Motor neuron (in vitro differentiated cells): ENCODE measurements around the gene ZSCAN25. TPM values are rescaled to one million over a fixed set of nuclear protein-coding genes. Genes with fewer than 3 reads are reported as not detected.
"Not testable (repeated sequence)": the region's sequence is repeated elsewhere in the genome, so short reads cannot be mapped to it uniquely, and the experiment has no call there.

Source experiments
- ATAC-seq, 8 experiments: fragments of 200-7000 bp; cut with Tn5 transposase; replicated peaks in 6 of 8; 2 replicates each; pipeline ENCODE4 v1.8.0; 2021; ENCODE audit warnings: mild to moderate bottlenecking in 8 of 8, moderate library complexity in 8 of 8
- H3K27ac ChIP-seq, 2 donors: fragments of 250-450 bp; sonication (Bioruptor Pico); 2 replicates each; pipeline ENCODE4 v1.9.0; 2021; ENCODE audit warnings: antibody characterized with exemption in 2 of 2, mild to moderate bottlenecking in 2 of 2, moderate library complexity in 1 of 2
- H3K4me1 ChIP-seq, 2 donors: fragments of 250-450 bp; sonication (Bioruptor Pico); replicated peaks in 1 of 2; 2 replicates each; pipeline ENCODE4 v1.6.1; 2021; ENCODE audit warnings: antibody characterized with exemption in 2 of 2, mild to moderate bottlenecking in 2 of 2, moderate library complexity in 1 of 2
- H3K4me3 ChIP-seq, 5 donors: fragments of 250-450 bp; sonication (Bioruptor Pico); 2 replicates each; pipeline ENCODE4 v1.9.0; 2021; ENCODE audit warnings: antibody characterized with exemption in 5 of 5, mild to moderate bottlenecking in 5 of 5, moderate library complexity in 4 of 5
- WGBS, 10 experiments: fragments of 450-650 bp; shearing (Covaris generic); methylation state at CpG; one replicate each; pipeline ENCODE4 v1.0.0; 2022; 5-methylcytosine and 5-hydroxymethylcytosine counted together
- in situ Hi-C, 9 experiments: fragments of 400-800 bp; cut with MboI; loops; one replicate each; pipeline ENCODE4 v1.15.0; 2021; ENCODE audit warnings: low sequenced_read_pairs in 9 of 9, low pct_unique_long_range_greater_than_20kb in 2 of 9; ENCODE audit not compliant: unreplicated experiment in 9 of 9
- total RNA-seq, 8 experiments: library from RNA; unstranded; fragments of 300-600 nt; gene quantifications; 2 replicates each; pipeline versions ENCODE4 v1.2.3 to v1.2.4, GENCODE V29; 2022

The ZSCAN25 gene
- 10 to 100 TPM in 7 of 8 experiments, 1 to 10 TPM in 1; 8.2 to 22.4 (median 12.7) TPM for total RNA-seq

- Histone ChIP-seq H3K4me1 (peaks cover 4 to 10% of the 10 kb centered on the region in 2 donors), H3K4me3 (peak within 1 kb of the TSS; percentile 74 to 100 (median 93)), H3K27ac (peak within 1 kb of the TSS; percentile 89 to 95)
- WGBS, 10 experiments = 0 to 6% (median 0%) methylated on average over 1 to 25 of the region's 60 CpGs; no CpG with 5 or more reads in 4 of the 10 experiments
- in situ Hi-C loops = no loop called here
- ATAC-seq = peak; percentile 93 to 98 (median 96)
These were observed at the start of gene ZSCAN25 for GRCh38 chr7:99616359-99617191. ZSCAN25 (plus strand) TSS chr7:99616946; CDS start chr7:99619607, 2,661 bp downstream.

GRCh38 chr7:99568770-99569169, 48.0 kb upstream of the ZSCAN25 start:
- WGBS, 10 experiments = 93 to 100% (median 97%) methylated on average over 2 to 6 of the region's 7 CpGs; no CpG with 5 or more reads in 1 of the 10 experiments
- H3K27ac ChIP-seq, in situ Hi-C loops: not testable (repeated sequence)

GRCh38 chr7:99571768-99572167, 45.0 kb upstream of the ZSCAN25 start:
- H3K27ac ChIP-seq = no peak overlapping the region
- no peak for ATAC-seq
- no peak overlapping the region for H3K4me3 ChIP-seq
- in situ Hi-C loops = no loop called here
- no peaks in the 10 kb centered on the region for H3K4me1 ChIP-seq
- 83 to 100% (median 96%) methylated on average over 1 to 3 of the region's 3 CpGs for WGBS, 10 experiments

More at GRCh38 chr7:99568770-99569169, 48.0 kb upstream of the ZSCAN25 start:
- not testable (repeated sequence) for H3K4me3 ChIP-seq, H3K4me1 ChIP-seq, ATAC-seq

GRCh38 chr7:99573257-99573656, 43.5 kb upstream of the ZSCAN25 start:
- H3K4me1 ChIP-seq = no peaks in the 10 kb centered on the region
- H3K4me3 ChIP-seq = no peak overlapping the region
- in situ Hi-C loops = no loop called here
- ATAC-seq = no peak
- H3K27ac ChIP-seq = no peak overlapping the region
- WGBS, 10 experiments = 20 to 100% (median 81%) methylated on average over 1 of the region's 1 CpG; no CpG with 5 or more reads in 4 of the 10 experiments

- ATAC-seq = no peak
- Histone ChIP-seq H3K4me1 (peaks cover 2 to 3% of the 10 kb centered on the region in 2 donors), H3K4me3 (no peak overlapping the region), H3K27ac (no peak overlapping the region)
- in situ Hi-C loops = no loop called here
- WGBS, 10 experiments = 28 to 100% (median 62%) methylated on average over 1 to 3 of the region's 3 CpGs; no CpG with 5 or more reads in 1 of the 10 experiments
These were observed 40.5 kb upstream of the ZSCAN25 start for GRCh38 chr7:99576251-99576650.

GRCh38 chr7:99579281-99579955, 37.3 kb upstream of the ZSCAN25 start:
- ATAC-seq = no peak
- in situ Hi-C loops = no loop called here
- 44 to 93% (median 75%) methylated on average over 2 to 10 of the region's 10 CpGs; no CpG with 5 or more reads in 1 of the 10 experiments for WGBS, 10 experiments
- no peak overlapping the region for H3K27ac ChIP-seq
- H3K4me1 ChIP-seq = peaks cover 2 to 3% of the 10 kb centered on the region in 2 donors
- peak overlapping the region; percentile 32 to 50 (median 41) for H3K4me3 ChIP-seq

- H3K27ac ChIP-seq = peak overlapping the region; percentile 7 to 48
- WGBS, 10 experiments = 0 to 80% (median 6%) methylated on average over 1 to 22 of the region's 54 CpGs; no CpG with 5 or more reads in 4 of the 10 experiments
- peak; percentile 66 to 97 (median 96) for ATAC-seq
- H3K4me3 ChIP-seq = peak overlapping the region; percentile 32 to 50 (median 41)
- in situ Hi-C loops = no loop called here
- H3K4me1 ChIP-seq = peaks cover 2 to 3% of the 10 kb centered on the region in 2 donors
These were observed 36.6 kb upstream of the ZSCAN25 start for GRCh38 chr7:99579956-99580777.

GRCh38 chr7:99580778-99581332, 35.9 kb upstream of the ZSCAN25 start:
- in situ Hi-C loops, ATAC-seq, H3K4me1 ChIP-seq: not testable (repeated sequence)
- 39 to 73% (median 55%) methylated on average over 1 to 4 of the region's 4 CpGs; no CpG with 5 or more reads in 6 of the 10 experiments for WGBS, 10 experiments
- peak overlapping the region in 1 of 2 donors; percentile 48 for H3K27ac ChIP-seq
- H3K4me3 ChIP-seq = peak overlapping the region; percentile 32 to 50 (median 41)

- no peak overlapping the region for H3K4me3 ChIP-seq
- H3K27ac ChIP-seq = no peak overlapping the region
- in situ Hi-C loops = no loop called here
- 57 to 100% (median 80%) methylated on average over 1 to 2 of the region's 3 CpGs; no CpG with 5 or more reads in 3 of the 10 experiments for WGBS, 10 experiments
- H3K4me1 ChIP-seq = no peaks in the 10 kb centered on the region
- no peak for ATAC-seq
These were observed 27.9 kb upstream of the ZSCAN25 start for GRCh38 chr7:99588868-99589267.

- Histone ChIP-seq H3K4me3 (no peak overlapping the region), H3K27ac (no peak overlapping the region), H3K4me1 (no peaks in the 10 kb centered on the region)
- in situ Hi-C loops = no loop called here
- 41 to 94% (median 75%) methylated on average over 2 to 7 of the region's 7 CpGs; no CpG with 5 or more reads in 1 of the 10 experiments for WGBS, 10 experiments
- ATAC-seq = peak in 1 of 8 experiments; percentile 59
These were observed 21.6 kb upstream of the ZSCAN25 start for GRCh38 chr7:99594948-99595745.

GRCh38 chr7:99596408-99596955, 20.3 kb upstream of the ZSCAN25 start:
- ATAC-seq = no peak

More at GRCh38 chr7:99596408-99596955, 20.3 kb upstream of the ZSCAN25 start:
- no peaks in the 10 kb centered on the region for H3K4me1 ChIP-seq
- in situ Hi-C loops = no loop called here
- no peak overlapping the region for H3K27ac ChIP-seq
- H3K4me3 ChIP-seq = no peak overlapping the region
- WGBS, 10 experiments = 83 to 100% (median 100%) methylated on average over 1 of the region's 1 CpG; no CpG with 5 or more reads in 2 of the 10 experiments
